SH-SY5Y (cell line): ENCODE results near the gene PBX2.

Experiments
- GATA2 ChIP-seq: IDR thresholded peaks from 2 replicates; pipeline ENCODE4 v1.6.1; 2011; ENCODE audit warnings: mild to moderate bottlenecking, low read depth, low read length
- GATA3 ChIP-seq: IDR thresholded peaks from 2 replicates; pipeline ENCODE4 v1.6.1; 2011; ENCODE audit warnings: low read depth, mild to moderate bottlenecking, low read length, moderate library complexity

The PBX2 gene

DNA sequence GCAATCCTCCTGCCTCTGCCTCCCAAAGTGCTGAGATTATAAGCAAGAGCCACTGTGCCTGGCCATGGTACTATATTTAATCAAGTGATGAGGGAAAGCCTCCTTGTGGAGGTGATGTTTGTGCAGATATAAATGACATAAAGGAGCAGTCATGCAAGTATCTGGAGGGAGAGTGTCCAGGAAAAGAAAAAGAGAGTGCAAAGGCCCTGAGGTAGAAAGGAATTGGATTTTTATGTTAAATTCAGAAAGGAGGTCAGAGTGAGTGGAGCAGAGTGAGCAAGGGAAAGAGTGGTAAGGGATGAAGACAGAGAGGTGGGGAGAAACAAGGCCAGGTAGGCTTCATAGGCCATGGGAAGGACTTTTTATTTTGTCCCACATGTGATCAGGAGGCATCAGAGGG lies 52.5 kb downstream of the PBX2 start:
- no peak for TF ChIP-seq GATA2
- TF ChIP-seq GATA3, result no peak
